HG03196 (cell line): Measurements from ENCODE around the gene JKAMP.
"Not testable (repeated sequence)": the region's sequence is repeated elsewhere in the genome, so short reads cannot be mapped to it uniquely, and the experiment has no call there.

ENCODE experiments used
- ATAC-seq: cut with Tn5 transposase; IDR thresholded peaks from one replicate; pipeline ENCODE4 v1.9.1; 2021; ENCODE audit not compliant: unreplicated experiment

JKAMP gene, protein sequence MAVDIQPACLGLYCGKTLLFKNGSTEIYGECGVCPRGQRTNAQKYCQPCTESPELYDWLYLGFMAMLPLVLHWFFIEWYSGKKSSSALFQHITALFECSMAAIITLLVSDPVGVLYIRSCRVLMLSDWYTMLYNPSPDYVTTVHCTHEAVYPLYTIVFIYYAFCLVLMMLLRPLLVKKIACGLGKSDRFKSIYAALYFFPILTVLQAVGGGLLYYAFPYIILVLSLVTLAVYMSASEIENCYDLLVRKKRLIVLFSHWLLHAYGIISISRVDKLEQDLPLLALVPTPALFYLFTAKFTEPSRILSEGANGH

DNA sequence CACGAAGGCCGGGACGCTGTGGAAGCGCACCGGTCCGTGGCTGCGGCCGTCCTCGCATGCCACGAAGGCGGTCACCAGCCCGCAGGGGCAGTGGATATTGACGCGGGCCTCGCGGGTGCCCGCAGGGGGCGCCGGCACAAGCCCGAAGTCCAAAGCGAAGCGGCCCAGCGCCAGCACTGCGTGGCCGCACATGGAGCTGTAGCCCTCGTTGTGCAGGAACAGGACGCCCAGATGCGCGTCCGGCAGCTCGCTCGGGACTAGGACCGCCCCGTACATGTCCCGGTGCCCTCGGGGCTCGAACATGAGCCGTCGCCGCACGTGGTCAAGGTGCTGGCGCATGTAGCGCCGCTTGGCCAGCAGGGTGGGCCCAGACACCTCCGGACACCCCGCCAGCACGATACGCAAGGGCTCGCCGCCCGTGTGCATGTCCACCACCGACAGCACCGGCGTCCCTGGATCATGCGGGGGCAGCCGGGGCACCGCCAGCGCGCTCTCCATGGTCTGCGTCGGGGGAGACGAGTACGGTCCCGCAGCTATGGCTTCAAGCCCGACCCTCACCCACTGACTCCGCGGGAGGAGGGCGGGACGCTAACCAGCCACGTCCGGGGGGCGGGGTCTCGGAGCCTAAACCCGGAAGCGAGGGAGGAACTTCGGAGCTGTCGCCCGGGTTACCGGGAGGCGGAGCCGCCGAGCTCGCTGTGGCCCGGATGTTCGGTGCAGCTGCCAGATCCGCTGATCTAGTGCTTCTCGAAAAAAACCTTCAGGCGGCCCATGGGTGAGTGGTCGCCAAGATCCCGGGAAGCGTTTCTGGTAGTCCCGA is at the start of gene JKAMP, which contains the start of gene L3HYPDH:
Gene JKAMP (plus strand): TSS at position 699 of the 820 bp plus-strand sequence. CDS start 73 bp downstream, at position 772.
Gene L3HYPDH (minus strand): TSS at position 590 of the 820 bp plus-strand sequence. CDS start 92 bp downstream, at position 498.
- ATAC-seq: peak; percentile 86

DNA sequence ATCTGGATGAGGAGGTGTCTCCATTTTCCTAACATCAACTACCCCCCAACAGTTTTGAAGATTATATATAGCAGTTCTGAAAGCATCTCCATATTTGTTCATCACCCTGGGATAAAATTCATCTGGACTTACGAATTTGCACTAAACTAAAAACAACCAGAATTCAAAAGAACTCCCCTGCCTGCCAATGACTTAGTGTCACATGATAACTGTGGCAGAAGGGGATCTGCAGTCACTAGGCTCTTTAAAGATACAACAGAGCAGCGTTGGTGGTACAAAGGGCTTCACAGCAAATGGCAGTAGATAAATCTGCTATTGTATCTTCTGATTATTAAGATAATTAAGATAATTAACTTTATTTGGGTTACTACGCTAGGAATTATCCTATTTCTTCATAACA is 49.2 kb upstream of the JKAMP start:
- no peak for ATAC-seq

DNA sequence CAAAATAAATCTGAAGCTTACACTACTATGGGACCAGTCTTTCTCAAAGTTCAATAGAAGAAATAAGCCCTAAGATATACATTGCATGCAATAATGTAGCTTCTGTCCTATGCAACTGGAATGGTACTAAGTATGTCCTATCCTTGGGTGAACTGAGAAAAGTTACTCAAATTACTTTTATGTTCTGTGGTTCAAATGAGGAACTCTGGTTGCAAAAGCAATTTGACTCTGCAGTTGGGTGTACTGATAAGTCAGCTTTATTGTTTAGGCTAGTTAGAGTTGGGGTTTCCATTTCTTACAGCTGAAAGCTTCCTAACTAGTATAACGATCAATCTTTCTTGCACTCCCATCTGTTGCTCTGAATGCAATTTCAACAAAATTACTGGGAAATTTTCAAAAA is 48.3 kb upstream of the JKAMP start:
- no peak for ATAC-seq

DNA sequence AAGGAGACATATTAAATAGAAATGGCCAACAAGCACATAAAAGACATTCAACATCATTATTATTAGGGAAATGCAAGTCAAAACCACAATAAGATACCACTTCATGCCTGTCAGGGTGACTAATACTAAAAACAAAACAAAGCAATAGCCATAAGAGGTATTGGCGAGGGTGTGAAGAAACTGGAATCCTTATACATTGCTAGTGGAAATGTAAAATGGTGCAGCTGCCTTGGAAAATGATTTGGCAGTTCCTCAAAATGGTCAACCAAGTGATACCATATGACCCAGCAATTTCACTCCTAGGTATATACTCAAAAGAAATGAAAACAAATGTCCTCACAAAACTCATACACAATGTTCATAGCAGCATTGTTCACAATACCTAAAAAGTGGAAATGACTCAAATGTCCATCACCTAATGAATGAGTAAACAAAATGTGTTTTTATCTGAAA is 46.1 kb upstream of the JKAMP start:
- no peak for ATAC-seq

DNA sequence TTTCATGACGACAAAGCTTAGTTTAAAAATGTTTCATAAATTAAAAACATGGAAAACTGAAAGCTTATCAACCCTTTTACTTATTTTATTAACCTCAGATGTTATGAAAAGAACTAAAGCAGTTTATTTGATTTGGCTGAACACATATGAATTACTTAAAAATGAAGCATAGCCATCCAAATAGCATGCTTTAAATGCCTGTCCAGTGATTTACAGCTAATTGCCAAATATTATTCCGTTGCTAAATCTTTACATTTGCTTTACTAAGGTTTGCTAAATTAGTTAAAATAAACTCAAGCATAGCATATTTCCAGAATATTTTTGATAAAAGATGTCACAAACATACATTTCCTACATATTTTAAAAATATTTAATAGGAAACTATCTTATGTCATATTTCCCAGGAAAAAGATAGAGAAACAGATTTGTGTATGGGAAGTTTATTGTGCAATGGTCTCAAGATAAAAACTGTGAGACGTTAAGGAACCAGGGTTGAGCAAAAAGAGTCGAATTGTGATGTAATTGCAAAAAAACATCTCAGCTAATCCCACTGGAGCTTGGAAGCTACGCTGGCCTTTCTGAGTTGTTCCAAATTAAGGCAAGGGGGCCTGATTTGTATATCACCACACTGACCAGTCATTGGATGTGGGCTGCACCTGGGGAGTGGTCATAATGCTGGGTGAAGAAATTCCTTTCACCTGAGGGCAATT is 44.9 kb upstream of the JKAMP start:
- no peak for ATAC-seq

DNA sequence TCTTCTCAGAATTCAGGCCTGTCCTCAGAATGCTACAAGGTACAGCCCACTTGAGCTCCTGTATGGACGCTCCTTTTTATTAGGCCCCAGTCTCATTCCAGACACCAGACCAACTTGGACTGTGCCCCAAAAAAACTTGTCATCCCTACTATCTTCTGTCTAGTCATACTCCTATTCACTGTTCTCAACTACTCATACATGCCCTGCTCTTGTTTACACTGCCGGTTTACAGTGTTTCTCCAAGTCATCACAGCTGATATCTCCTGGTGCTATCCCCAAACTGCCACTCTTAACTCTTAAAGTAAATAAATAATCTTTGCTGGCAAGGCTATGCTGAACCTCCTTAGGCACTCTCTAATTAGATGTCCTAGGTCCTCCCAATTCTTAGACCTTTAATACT is 35.6 kb upstream of the JKAMP start:
- ATAC-seq: not testable (repeated sequence)

DNA sequence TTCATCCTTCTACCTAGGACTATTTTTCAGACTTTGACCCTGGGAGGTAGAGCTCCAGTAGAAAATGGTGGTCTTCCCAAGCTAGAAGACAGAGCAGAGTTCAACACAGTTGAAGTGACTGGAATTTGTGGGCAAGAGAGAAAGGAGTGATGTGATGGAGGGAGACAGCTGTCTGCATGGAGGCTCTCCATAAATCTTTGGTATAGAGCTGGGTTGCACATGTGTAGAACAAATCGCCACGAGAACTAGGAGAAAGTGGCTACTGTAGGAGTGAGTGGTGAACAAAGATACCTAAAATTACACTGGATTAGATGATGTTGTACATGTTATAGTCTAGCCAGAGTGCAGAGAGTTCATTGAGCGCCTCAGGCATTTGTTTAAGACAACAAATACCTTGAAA is 33.6 kb upstream of the JKAMP start:
- ATAC-seq: no peak

DNA sequence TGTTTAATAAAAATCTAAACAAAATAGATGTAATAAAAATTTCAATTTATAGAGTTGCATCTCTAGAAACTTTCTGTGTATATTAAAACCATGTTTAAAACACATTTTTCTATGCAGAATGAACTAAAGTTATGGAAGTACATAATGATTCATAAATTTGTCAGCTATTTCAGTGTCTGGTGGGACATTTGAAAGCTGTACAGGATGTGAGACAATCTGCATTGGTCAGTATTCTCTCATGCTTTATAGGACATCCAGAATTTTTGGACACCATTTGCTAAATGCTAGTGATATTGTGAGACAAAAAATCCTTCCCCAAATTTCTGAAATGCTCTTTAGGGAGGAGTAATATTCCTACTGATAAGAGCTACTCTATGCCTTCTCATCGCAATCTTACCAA is 32.5 kb upstream of the JKAMP start:
- no peak for ATAC-seq

DNA sequence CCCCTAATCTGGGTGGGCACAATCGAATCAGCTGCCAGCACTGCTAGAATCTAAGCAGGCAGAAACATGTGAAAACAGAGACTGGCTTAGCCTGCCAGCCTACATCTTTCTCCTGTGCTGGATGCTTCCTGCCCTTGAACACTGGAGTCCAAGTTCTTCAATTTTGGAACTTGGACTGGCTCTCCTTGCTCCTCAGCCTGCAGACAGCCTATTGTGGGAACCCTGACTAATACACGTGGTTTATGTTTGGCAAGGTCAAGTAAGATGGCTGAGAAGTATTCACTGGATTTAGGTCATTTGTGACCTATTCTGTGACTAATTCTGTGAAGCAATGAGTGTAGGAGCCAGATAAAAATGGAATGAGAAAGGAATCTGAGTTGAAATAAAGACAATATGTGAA is 30.2 kb upstream of the JKAMP start:
- ATAC-seq: no peak

DNA sequence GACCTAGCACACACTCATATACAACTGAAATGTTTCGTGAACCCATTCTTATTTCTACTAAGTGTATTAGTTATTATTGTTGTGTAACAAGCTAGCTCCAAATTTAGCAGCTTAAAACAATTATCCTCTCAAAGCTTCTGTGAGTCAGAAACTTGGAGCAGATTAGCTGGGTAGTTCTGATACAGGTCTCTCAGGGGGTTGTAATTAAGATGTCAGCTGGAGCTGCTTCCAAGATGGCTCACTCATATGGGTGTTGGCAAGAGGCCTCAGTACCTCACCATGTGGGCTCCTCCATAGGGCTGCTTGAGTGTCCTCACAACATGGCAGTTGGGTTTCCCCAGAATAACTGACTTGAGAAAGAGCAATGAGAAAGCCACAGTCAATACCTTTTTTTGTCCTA is 28.9 kb upstream of the JKAMP start:
- ATAC-seq: no peak

DNA sequence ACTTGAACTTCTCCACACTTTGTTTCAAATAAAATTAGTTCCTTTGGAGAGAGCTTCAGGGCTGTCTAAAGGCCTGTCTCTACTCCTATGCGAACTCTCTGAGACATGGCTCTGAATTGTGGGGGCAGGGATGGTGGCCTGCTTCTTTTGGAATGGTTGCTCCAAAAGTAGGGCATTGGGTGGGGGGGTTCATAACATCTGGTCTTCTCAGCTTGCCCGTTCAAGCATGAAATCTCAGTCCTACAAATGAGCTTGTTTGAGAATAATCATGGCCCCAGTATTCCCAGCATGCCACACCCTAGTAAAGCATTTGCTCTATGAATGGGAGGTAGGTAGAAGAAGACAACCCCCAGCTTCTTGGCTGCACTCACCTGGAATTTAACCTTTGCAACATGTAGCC is 25.8 kb upstream of the JKAMP start:
- ATAC-seq: no peak

DNA sequence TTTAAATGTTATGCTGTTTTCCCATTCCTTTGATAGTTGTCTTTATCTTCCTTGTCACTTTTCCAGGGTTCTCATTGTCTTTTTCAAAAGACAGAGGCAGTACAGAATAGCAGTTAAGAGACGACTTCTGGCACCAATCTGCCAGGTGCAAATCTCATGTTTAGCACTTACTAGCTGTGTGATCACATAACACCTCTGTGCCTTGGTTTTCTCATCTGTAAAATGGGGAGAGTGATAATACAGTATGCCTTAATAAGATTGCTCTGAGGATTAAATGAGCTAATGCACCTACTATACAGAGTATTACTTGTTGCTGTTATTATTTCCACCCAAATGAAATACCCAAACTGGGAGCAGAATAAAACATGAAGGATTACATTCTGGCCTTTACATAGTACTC is 23.9 kb upstream of the JKAMP start:
- ATAC-seq: no peak

DNA sequence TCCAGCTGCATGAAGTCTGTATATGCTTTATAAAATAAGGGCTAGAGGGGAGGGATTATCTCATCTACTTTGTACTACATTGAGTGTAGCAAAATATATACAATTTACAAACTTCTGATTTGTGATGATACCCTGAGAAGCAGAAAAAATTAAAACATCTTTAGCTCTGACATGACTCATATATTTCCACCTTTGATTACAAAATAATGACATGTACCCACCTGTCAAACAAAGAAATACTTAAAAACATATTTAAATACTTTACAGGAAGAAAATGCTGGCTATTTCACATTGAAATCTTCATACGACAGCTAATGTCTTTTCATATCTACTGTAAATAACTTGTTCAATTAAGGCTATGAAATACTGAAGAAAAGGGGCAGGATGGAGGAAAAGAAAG is 22.4 kb upstream of the JKAMP start:
- ATAC-seq: no peak

DNA sequence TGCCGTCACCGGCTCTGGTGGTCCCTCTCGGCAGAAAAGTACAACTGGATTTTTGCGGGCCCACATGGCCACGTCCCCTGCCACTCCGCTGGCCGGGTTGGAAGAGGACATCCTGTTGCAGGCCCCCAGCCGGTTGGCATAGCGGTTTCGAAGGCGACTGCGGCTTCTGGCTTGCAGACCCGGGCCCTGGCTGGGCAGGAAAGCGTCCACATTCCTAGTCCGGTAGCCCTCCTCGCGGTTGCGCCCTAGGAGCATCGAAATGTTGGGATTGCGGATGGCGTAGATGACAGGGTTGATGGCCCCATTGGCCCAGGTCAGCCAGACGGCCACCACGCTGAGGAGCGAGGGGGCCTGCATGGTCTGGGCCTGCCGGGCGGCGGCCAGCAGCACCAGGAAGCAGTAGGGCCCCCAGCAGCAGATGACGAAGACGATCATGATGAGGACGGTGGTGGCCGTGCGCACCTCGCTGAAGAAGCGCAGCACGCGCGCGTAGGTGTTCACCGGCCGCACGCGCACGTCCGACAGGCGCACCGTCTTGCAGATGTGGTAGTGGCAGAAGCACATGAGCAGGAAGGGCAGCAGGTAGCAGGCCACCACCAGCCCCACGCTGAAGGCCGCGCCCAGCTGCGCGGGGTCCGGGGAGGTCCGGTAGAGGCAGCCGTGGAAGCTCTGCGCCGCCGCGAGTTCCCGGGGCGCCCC is 20.4 kb upstream of the JKAMP start:
- no peak for ATAC-seq

DNA sequence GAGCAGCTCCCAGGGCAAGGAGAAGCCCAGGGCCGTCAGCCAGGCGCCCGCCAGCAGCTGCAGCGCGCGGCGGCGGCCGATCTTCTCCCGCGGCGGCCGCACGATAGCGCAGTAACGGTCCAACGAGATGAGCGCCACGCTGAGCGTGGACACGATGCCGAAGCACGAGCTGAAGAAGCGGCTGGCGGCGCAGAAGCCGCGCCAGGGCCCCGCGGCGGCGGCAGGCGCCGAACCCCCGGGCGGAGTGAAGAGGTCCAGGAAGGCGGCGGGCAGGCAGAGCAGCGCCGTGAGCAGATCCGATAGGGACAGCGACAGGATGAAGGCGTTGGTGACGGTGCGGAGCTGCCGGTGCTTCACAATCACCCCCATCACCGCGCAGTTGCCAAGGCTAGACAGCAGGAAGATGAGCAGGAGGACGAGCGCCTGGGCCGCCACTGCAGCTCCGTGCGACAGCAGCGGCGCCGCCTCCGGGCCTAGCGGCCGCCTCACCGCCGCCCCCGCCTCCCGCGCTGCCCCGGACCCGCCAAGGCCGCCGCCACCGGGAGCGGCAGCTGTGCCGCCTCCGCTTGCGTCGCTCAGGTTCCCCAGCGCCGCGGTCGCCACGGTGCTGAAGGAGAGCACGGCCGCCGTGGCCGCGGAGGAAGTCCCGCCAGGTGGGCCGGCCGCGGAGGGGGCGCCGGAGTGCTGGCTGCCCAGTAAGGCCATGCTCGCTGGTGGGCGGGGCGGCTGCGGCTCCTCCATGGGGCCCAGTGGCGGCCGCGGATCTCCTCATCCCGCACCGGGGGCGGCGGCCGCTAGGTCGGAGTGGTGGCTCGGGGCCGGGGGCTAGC is 19.6 kb upstream of the JKAMP start:
- ATAC-seq: peak; percentile 78

DNA sequence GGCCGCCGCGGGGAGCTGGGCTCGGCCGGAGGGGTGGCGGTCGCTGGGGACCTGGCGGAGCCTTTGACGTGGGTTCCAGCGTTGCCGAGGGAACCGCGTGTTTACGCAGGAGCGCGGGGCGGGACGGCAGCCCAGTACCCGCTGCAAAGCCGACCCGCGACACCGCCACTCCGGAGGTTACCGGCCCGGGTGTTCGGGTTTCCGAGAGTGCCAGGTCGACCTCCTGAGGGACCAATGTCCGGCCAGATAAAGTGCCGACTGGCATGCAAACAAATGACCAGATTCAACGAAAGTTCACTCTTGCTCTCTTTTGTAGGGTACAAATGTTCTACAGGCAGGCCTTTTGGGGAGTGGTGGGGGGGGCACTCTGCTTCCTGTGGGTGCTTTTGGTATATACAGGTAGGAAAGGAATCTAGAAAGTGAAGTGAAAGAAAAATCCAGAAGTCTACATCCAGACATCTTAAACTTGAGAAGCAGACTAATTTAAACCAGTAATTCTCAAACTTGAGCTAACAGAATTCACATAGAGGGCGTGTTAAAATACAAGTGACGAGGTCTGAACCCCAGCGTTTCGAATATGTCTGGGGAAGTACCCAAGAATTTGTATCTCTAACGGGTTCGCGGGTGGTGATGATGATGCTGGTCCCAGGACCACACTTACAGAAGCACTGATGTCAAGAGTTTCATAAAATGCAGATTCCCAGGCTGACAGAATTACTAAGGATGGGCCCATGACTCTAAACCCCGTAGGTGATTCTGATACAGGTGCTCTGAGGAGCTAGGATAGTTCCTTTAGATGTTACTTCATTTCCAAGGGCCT is 18.8 kb upstream of the JKAMP start, which contains the start of gene GPR135:
Gene GPR135 (minus strand): TSS at position 65 of the 820 bp plus-strand sequence. CDS start 154 bp downstream, outside the sequence.
- peak; percentile 17 for ATAC-seq

DNA sequence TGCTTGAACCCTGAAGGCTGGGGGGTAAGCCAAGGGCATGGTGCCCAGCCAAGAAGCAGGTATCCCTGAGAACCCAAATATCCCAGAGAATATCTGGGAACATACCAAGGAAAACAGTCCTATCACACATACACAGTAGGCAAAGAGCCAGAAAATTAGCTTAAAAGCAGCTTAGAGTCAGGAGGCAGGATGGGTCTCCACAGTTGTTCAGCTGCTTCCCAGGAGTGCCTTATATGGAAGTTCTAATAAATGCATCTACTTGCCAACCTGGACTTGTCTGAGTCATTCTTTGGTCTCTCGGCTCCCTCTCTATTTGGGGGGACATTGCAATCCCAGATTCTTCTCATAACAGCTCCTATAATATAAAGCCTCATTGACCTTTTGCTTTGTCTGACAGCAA is 10.1 kb upstream of the JKAMP start:
- ATAC-seq: no peak

DNA sequence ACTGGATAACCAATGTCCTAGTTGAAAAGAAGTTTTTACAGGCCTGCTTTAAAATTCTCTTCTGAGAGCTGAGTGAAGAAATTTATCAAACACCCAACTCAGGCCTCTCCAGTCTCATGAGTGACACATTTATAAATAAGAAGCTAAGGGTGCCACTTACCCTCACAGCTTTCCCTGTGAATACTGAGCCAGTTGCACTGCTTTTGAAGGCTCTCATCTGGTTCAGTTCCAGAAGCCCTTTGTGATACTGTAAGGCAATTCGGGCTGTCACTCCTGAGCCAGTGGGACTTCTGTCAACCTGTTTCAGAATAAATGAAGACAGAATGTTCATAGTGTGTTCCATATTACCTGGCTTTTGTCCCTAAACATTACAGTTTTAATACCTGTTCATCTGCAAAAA is 8.6 kb upstream of the JKAMP start:
- no peak for ATAC-seq

DNA sequence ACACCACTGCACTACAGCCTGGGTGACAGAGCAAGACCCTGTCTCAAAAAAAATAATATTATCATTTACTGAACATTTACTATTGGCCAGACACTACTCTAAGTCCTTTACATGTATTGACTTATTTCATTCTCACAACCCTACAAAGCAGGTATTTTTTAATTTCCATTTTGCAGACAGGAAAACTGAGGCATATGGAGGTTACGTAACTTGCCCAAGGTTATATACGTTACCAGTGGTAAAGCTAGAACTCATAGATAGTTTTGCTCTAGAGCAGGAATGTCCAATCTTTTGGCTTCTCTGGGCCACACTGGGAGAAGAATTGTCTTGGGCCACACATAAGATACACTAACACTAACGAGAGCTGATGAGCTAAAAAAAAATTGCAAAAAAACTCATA is 5.8 kb upstream of the JKAMP start:
- ATAC-seq: no peak
